ENCODE data around the gene ZNF668. TPM values are rescaled to one million over a fixed set of nuclear protein-coding genes. Genes with fewer than 3 reads are reported as not detected.

ZNF668 gene
- total and polyA plus RNA-seq, 4 donors: 0.92 to 4.8 (median 3.9) TPM

GRCh38 chr16:31085411-31085810 lies 11.4 kb upstream of the ZNF668 start (continued):
- no peak for TF ChIP-seq REST (IDR thresholded peaks at IDR 0.05)

GRCh38 chr16:31084584-31085302 lies 10.7 kb upstream of the ZNF668 start:
- H3K36me3 ChIP-seq (ENCODE audit: control insufficient read depth in 4 of 4, insufficient read depth in 3 of 4, low read depth in 1 of 4, low read length in 3 of 4): peaks cover 5 to 49% (median 28%) of the 10 kb centered on the region in 4 donors
- H3K9ac ChIP-seq (ENCODE audit: low read depth in 1 of 2, low read length in 2 of 2): no peak overlapping the region
- H3K27me3 ChIP-seq (ENCODE audit: control insufficient read depth in 4 of 4, insufficient read depth in 4 of 4, low read length in 3 of 4): no peaks in the 10 kb centered on the region
- no peak overlapping the region for H3K27ac ChIP-seq (ENCODE audit: low read depth in 1 of 2, low read length in 2 of 2)
- DNase-seq (ENCODE audit: low spot score): no peak
- TF ChIP-seq EGR1 (IDR thresholded peaks at IDR 0.05; ENCODE audit: low read depth in 2 of 2) (no peak), RAD21 (IDR thresholded peaks at IDR 0.05) (no peak), ZBTB33 (IDR thresholded peaks at IDR 0.05) (no peak), SP1 (IDR thresholded peaks at IDR 0.05) (no peak), NR2F2 (IDR thresholded peaks at IDR 0.05) (no peak), HNF4G (IDR thresholded peaks at IDR 0.05) (no peak), YY1 (IDR thresholded peaks at IDR 0.05) (no peak), HNF4A (conservative IDR thresholded peaks at IDR 0.05) (no peak), FOXA2 (IDR thresholded peaks at IDR 0.05) (no peak), RXRA (IDR thresholded peaks at IDR 0.05) (no peak)
- TF ChIP-seq, protein P1, sequence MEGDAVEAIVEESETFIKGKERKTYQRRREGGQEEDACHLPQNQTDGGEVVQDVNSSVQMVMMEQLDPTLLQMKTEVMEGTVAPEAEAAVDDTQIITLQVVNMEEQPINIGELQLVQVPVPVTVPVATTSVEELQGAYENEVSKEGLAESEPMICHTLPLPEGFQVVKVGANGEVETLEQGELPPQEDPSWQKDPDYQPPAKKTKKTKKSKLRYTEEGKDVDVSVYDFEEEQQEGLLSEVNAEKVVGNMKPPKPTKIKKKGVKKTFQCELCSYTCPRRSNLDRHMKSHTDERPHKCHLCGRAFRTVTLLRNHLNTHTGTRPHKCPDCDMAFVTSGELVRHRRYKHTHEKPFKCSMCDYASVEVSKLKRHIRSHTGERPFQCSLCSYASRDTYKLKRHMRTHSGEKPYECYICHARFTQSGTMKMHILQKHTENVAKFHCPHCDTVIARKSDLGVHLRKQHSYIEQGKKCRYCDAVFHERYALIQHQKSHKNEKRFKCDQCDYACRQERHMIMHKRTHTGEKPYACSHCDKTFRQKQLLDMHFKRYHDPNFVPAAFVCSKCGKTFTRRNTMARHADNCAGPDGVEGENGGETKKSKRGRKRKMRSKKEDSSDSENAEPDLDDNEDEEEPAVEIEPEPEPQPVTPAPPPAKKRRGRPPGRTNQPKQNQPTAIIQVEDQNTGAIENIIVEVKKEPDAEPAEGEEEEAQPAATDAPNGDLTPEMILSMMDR (IDR thresholded peaks at IDR 0.05; ENCODE audit: low read depth, low read length, missing input control): no peak
- WGBS: 92% methylated on average over 16 of the region's 16 CpGs
- no peaks in the 10 kb centered on the region for H3K9me3 ChIP-seq (ENCODE audit: control insufficient read depth in 4 of 4, low read length in 3 of 4)
- H3K4me3 ChIP-seq (ENCODE audit: low read depth in 1 of 3, low read length in 3 of 3): no peak overlapping the region
- H3K4me1 ChIP-seq (ENCODE audit: control insufficient read depth in 4 of 4, insufficient read depth in 4 of 4, low read length in 3 of 4): no peaks in the 10 kb centered on the region

- no peak for TF ChIP-seq FOXA2 (IDR thresholded peaks at IDR 0.05)
- no peak for TF ChIP-seq FOXA1 (IDR thresholded peaks at IDR 0.05)
- TF ChIP-seq GABPA (IDR thresholded peaks at IDR 0.05 in 1 of 2, conservative IDR thresholded peaks at IDR 0.05 in 1 of 2): no peak
- no peak for TF ChIP-seq JUND (IDR thresholded peaks at IDR 0.05)
- TF ChIP-seq MAX (IDR thresholded peaks at IDR 0.05): no peak
- Histone ChIP-seq H3K4me1 (ENCODE audit: control insufficient read depth in 4 of 4, insufficient read depth in 4 of 4, low read length in 3 of 4) (no peaks in the 10 kb centered on the region), H3K4me3 (ENCODE audit: low read depth in 1 of 3, low read length in 3 of 3) (no peak overlapping the region), H3K27ac (ENCODE audit: low read depth in 1 of 2, low read length in 2 of 2) (no peak overlapping the region), H3K36me3 (ENCODE audit: control insufficient read depth in 4 of 4, insufficient read depth in 3 of 4, low read depth in 1 of 4, low read length in 3 of 4) (peaks cover 5 to 52% (median 25%) of the 10 kb centered on the region in 4 donors), H3K9ac (ENCODE audit: low read depth in 1 of 2, low read length in 2 of 2) (no peak overlapping the region), H3K27me3 (ENCODE audit: control insufficient read depth in 4 of 4, insufficient read depth in 4 of 4, low read length in 3 of 4) (no peaks in the 10 kb centered on the region), H3K9me3 (ENCODE audit: control insufficient read depth in 4 of 4, low read length in 3 of 4) (no peaks in the 10 kb centered on the region)
- DNase-seq (ENCODE audit: low spot score): no peak
- WGBS: 90% methylated on average over 13 of the region's 13 CpGs
These were observed 9.9 kb upstream of the ZNF668 start for GRCh38 chr16:31083981-31084380.

Data from liver (tissue), 9 donors.